AG04449 (cell line): ENCODE measurements around the gene ZFP64.

ENCODE experiments used
- CTCF ChIA-PET: fragments of 350-600 bp; formaldehyde crosslinking; extraction: SDS; loops from one replicate; lab custom pipeline; 2021; ENCODE audit warnings: antibody characterized with exemption; lab: Yijun Ruan, JAX
- POLR2A ChIA-PET: fragments of 400-600, 350-600 bp; formaldehyde crosslinking; extraction: SDS; loops from one replicate; lab custom pipeline; 2020; ENCODE audit warnings: antibody characterized with exemption, inconsistent platforms; lab: Yijun Ruan, JAX
- DNase-seq: peaks from one replicate; pipeline ENCODE4 v3.0.0-alpha.2; 2010; ENCODE audit warnings: low read depth, low spot score
- H3K4me3 ChIP-seq: 2 replicates; pipeline ENCODE4 v1.5.1; 2011; ENCODE audit warnings: low read depth, mild to moderate bottlenecking, control low read depth, low read length
- TF ChIP-seq, protein P1 (sequence below): IDR thresholded peaks from one replicate; pipeline ENCODE4 v1.5.1; 2011; ENCODE audit warnings: mild to moderate bottlenecking, moderate library complexity, low read length, control low read depth, inconsistent platforms; ENCODE audit not compliant: insufficient read depth; ENCODE audit errors: missing control alignments

The ZFP64 gene

DNA sequence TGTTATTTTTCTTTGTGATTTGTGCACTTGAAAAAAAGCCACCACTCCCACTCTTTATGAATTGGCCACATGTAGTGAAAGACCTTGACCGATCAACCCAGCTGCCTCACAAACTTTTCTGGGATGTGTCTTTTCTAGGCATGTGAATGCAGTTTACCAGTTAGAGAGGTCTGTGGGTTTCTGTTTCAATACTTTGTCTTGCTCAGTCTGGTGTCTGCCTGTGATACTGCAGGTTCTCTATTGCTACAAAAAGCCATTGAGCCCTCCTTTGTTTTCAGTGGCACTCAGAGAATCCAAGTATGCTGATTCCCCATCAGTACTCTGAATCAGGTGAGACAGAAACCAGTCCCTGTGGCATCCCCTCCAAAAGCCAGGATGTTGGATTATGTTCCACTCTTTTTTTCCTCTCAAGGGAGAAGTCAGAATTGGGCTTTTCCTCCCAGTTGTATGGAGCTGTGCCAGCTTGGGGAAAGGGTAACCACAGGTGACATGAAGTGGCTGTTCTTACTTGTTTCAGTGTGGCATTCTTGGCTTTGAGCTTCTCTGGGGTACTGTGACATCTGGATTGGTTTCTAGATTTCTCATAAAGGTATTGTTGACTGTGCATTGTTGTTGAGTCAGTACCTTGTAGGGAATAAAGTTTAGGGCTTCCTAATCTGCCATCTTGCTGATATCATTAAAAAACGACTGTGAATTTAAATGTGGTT is 26.3 kb upstream of the ZFP64 start:
- TF ChIP-seq, protein P1, sequence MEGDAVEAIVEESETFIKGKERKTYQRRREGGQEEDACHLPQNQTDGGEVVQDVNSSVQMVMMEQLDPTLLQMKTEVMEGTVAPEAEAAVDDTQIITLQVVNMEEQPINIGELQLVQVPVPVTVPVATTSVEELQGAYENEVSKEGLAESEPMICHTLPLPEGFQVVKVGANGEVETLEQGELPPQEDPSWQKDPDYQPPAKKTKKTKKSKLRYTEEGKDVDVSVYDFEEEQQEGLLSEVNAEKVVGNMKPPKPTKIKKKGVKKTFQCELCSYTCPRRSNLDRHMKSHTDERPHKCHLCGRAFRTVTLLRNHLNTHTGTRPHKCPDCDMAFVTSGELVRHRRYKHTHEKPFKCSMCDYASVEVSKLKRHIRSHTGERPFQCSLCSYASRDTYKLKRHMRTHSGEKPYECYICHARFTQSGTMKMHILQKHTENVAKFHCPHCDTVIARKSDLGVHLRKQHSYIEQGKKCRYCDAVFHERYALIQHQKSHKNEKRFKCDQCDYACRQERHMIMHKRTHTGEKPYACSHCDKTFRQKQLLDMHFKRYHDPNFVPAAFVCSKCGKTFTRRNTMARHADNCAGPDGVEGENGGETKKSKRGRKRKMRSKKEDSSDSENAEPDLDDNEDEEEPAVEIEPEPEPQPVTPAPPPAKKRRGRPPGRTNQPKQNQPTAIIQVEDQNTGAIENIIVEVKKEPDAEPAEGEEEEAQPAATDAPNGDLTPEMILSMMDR, result no peak
- DNase-seq, result no peak
- no peak overlapping the region for H3K4me3 ChIP-seq
- ChIA-PET POLR2A (no interaction called here), CTCF (no interaction called here)

DNA sequence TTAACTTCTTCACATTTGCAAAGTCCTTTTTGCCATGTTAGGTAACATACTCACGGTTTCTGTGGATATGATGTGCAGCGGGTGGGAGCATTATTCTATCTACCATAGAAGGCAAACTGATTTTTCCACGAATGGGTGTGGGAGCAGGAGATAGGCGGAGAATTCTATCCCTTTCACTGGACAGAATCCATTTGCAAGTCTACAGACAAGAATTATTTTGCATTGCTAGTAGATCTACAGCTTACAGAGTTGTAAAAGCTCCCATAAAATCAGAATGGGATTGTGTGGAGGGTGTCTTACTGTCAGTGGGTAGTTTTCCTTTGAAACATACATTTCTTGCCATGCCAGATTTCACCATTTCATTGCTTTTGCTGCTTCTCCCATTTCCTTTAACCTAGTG is 22.4 kb upstream of the ZFP64 start:
- TF ChIP-seq, protein P1, result no peak
- DNase-seq, result no peak
- ChIA-PET POLR2A (no interaction called here), CTCF (no interaction called here)
- no peak overlapping the region for H3K4me3 ChIP-seq

DNA sequence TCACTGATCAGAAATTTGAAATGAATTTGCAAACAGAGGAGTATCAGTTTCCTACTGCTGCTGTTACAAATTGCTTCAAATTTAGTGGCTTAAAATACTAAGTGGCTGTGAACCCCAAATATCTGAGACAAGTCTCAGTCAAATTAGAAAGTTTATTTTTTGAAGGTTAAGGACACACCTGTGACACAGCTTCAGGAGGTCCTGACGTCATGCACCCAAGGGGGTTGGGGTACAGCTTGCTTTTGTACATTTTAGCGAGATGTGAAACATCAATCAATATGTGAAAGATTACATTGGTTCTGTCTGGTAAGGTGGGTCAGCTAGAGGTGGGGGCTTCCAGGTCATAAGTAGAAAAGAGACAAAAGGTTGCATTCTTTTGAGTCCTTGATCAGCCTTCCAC is 21.4 kb upstream of the ZFP64 start:
- no peak overlapping the region for H3K4me3 ChIP-seq
- ChIA-PET POLR2A (no interaction called here), CTCF (interaction anchor here (1.2 kb wide), 1 partner anchor 22 kb away, joined by 4 read pairs; the partner anchor contains the start of gene ZFP64)
- DNase-seq, result no peak
- TF ChIP-seq, protein P1, result no peak

DNA sequence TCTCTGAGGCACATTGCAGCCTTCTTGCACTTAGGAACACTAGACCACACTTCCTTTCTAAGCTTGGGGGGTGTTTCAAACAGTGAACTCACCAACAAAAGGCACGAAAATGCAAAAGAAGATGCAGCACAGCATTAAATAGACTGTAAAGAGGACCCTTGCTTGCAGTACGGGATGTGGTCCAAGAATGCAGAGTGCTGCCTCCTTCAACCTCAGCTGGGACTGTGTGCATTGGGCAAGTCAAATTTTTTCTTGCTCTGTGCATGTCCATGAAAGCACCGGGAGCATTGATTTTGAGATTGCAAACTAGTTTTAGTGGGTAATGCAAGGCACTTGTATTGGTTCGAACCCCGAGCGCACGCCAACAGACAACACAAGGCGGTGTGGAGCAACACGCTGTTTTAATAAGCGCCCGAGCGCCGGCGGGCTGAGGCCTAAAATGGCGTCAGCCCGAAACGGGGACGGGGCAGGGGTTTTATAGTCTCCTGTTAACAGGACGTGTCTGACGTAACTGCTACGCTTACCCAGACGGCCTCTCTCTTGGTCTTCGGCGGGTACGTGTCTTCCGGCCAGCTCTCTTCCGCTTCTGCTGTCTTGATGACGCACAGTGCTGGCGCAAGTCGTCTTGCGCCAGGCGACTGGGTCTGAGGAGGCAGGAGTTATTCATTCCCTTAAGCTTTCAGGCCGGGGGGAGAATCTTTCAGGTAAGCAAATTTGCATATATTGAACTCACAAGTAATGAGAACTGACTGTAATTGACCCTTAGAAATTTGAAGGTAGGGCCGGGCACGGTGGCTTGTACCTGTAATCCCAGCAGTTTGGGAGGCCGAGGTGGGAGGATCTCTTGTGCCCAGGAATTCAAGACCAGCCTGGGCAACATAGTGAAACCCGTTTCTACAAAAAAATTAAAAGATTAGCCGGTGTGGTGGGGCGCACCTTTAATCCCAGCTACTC is 18.7 kb upstream of the ZFP64 start:
- ChIA-PET POLR2A (no interaction called here), CTCF (interaction anchor here (1.2 kb wide), 1 partner anchor 18 kb away, joined by 4 read pairs; the partner anchor contains the start of gene ZFP64)
- TF ChIP-seq, protein P1, result no peak
- H3K4me3 ChIP-seq, result no peak overlapping the region
- DNase-seq, result no peak

DNA sequence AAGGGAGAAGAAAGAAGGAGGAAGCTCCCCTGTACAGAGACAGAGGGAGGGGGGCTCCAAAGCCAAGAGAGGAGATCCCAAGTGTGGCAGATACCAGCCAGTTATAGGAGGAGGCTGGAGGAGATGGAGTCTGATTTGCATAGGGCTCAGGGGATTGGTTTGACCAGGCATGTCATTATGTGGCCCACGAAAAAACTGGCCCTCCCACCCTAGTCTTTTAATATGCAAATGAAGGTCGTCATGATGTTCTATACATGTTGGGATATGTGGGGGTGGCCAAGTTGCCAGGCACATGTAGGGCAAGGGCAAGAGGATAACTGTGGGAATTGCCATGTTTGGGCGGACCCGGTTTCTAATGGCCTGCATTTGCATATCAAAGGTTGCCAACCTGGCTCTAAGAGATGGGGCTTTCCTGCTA is 17.6 kb upstream of the ZFP64 start:
- CTCF ChIA-PET, result no interaction called here
- no peak overlapping the region for H3K4me3 ChIP-seq
- TF ChIP-seq, protein P1, result no peak
- POLR2A ChIA-PET, result no interaction called here
- DNase-seq, result no peak
